H1 (cell line): Measurements from ENCODE around the gene GNAI2. TPM values are rescaled to one million over a fixed set of nuclear protein-coding genes. Genes with fewer than 3 reads are reported as not detected.

ENCODE experiments used
- CREB1 ChIP-seq: IDR thresholded peaks from 2 replicates; pipeline ENCODE4 v1.6.1; 2012; ENCODE audit warnings: inconsistent platforms
- CTBP2 ChIP-seq: IDR thresholded peaks from 2 replicates; pipeline ENCODE4 v1.7.0; 2011; ENCODE audit warnings: borderline replicate concordance, mild to moderate bottlenecking, moderate library complexity, mixed read lengths, low read length; ENCODE audit not compliant: insufficient read depth, insufficient read length
- GTF2F1 ChIP-seq: IDR thresholded peaks from 2 replicates; pipeline ENCODE4 v1.6.1; 2012; ENCODE audit warnings: low read depth, low read length, improper control_type of control experiment, borderline replicate concordance
- MAX ChIP-seq: IDR thresholded peaks from 2 replicates; pipeline ENCODE4 v1.6.1; 2012; ENCODE audit warnings: inconsistent platforms
- SIRT6 ChIP-seq: IDR thresholded peaks from one replicate; pipeline ENCODE4 v1.7.1; 2012; ENCODE audit warnings: low read length, inconsistent platforms
- SIX5 ChIP-seq: IDR thresholded peaks from 2 replicates; pipeline ENCODE4 v1.6.1; 2011; ENCODE audit warnings: mild to moderate bottlenecking, low read depth, low read length
- TCF12 ChIP-seq: IDR thresholded peaks from 2 replicates; pipeline ENCODE4 v1.6.1; 2011; ENCODE audit warnings: low read depth, mild to moderate bottlenecking, low read length
- polyA plus RNA-seq, 7 experiments: library from polyadenylated mRNA; depleted of rRNA in 3 of 7; stranded (reverse) in 5 of 7; unstranded in 2 of 7; fragments of >200 nt in 5 of 7; fragments of 200-250 nt in 2 of 7; gene quantifications; 1 replicate in 5 of 7; 2 replicates in 1 of 7; 4 replicates in 1 of 7; pipeline versions ENCODE4 v1.2.1 to v1.2.3, GENCODE V29; 2011 to 2013; ENCODE audit warnings: missing spikeins in 2 of 7, mixed read lengths in 2 of 7
- total RNA-seq: library from RNA; stranded (reverse); fragmentation: NEBNext Ultra II Directional; extraction: Animal tissue kit (Norgen Biotek cat#: 25700); gene quantifications from 2 replicates; pipeline ENCODE4 v1.2.1, GENCODE V29; 2021

Gene GNAI2
- total and polyA plus RNA-seq, 2 of the 8 experiments (the other 6 are each of a cell fraction or from before 2014, with no cell fraction given), result 168 to 539 TPM

DNA sequence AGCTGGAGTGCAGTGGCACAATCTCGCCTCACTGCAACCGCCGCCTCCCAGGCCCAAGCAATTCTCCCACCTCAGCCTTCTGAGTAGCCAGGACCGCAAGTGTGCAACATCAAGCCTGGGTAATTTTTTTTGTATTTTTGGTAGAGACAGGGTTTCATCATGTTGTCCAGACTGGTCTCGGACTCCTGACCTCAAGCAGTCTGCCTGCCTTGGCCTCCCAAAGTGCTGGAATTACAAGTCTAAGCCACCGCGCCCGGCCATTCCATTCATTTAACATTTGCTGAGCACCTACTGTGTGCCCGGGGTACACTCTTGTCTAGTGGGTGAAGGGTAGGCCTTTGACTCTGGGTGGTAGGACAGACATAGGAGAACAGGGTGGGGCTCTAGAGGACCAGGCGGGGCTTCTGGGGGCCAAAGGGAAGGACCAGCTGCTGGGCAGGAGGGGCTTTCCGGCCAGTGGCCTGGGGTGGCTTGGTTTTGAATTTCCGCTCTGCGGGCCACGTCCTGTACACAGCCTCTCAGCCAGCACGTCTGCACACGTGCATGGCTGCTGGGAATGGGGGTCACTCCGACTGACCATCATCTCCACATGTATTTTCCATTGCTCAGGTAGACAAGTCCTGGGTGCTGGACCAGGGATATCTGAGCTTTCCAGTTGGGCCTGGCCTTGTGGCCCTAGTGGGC, 28.5 kb upstream of the GNAI2 start (continued):
- TF ChIP-seq GTF2F1 (no peak), SIX5 (no peak), CTBP2 (no peak), SIRT6 (no peak), MAX (no peak), CREB1 (no peak), TCF12 (no peak)
- TF ChIP-seq, all 59 proteins: peak for 0
